RWPE1 (cell line): ENCODE data around the gene SPIRE2.

Source experiments
- CTCF ChIA-PET: fragments of 350-600 bp; sonication (Branson Sonifier 250); formaldehyde crosslinking; extraction: SDS; loops from one replicate; lab custom pipeline; 2021; lab: Yijun Ruan, JAX
- POLR2A ChIA-PET: fragments of 400-600 bp; formaldehyde crosslinking; extraction: SDS; loops from one replicate; lab custom pipeline; 2020; ENCODE audit warnings: antibody characterized with exemption; ENCODE audit not compliant: low non-redundant PET; lab: Yijun Ruan, JAX
- DNase-seq: peaks from one replicate; pipeline ENCODE4 v3.0.0; 2012; ENCODE audit warnings: low spot score
- H3K27ac ChIP-seq: fragments of 450-650 bp; 2 replicates; pipeline ENCODE4 v1.5.1; 2017
- CTCF ChIP-seq: fragments of 450-650 bp; conservative IDR thresholded peaks from 2 replicates; pipeline ENCODE4 v1.5.1; 2017; ENCODE audit warnings: low read depth, mild to moderate bottlenecking

Gene SPIRE2

DNA sequence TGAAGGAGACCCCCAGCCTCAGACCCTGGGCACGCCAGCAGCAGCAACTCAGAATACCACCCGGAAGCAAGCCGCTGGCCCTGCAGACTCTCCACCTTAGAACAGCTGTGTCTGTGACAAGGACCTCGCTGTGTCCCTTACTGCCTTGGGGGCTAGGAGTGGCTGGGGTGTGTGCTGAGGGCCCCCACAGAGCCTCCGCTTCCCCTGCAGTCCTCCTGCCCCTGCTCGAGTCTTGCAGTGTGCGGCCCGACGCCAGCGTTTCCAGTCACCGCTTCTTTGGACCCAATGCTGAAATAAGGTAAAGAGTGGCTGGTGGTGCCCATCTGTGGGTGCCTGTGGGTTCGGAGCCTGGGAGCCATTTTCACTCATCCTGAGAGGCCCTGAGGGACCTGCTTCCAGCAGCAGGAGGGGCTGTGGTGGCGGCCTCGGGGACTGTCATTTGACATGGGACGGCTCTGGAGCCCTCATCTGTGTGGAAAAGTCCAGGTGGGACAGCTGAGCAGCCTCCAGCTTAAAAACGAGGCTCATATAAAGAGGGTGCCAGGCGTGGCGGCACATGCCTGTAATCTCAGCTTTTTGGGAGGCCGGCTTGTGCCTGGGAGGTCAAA, 75.7 kb downstream of the SPIRE2 start:
- DNase-seq: no peak
- no peak for TF ChIP-seq CTCF
- H3K27ac ChIP-seq: peak overlapping the region; percentile 36
- ChIA-PET CTCF (interaction anchor here (0.6 kb wide), 2 partner anchors 15 to 18 kb away, joined by 5 to 7 read pairs; no protein-coding TSS in a partner anchor), POLR2A (no interaction called here)

DNA sequence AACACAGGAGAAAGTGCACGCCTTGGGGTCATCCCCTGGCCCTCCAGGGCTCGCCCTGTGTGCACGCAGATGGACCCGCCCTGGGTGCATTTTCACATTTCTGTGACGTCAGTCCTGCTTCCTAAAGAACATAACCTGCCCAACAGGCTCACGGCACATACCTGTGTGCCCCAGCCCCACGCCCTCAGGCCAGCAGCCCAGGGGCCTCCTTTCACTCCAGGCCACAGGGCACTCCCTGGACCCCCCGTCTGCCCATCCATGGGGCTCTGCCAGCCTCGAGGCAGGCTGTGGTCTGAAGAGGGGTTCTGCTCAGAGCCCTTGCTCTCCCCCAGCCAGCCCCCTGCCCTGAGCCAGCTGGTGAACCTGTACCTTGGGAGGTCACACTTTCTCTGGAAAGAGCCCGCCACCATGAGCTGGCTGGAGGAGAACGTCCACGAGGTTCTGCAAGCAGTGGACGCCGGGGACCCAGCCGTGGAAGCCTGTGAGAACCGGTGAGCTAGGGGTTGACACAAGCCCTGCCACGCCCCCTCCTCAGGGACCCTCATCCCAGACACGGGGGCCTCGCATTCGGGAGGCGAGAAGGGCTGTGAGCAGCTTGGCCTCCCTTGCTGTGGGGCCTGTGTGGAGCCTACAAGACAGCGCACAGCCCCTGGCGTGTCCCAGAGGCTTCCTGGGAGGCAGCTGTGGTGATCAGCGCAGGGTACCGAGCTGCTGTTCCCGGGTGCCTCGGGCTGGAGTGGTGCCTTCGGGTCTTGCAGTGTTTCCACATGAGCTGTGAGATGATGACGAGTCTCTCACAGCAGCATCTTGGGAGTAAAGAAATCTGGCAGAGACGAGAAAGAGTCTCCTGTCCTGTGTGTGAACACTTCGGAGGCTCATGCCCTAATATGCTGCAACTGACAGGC, 76.6 kb downstream of the SPIRE2 start:
- peak overlapping the region; percentile 36 for H3K27ac ChIP-seq
- POLR2A ChIA-PET: no interaction called here
- DNase-seq: peak; percentile 68

DNA sequence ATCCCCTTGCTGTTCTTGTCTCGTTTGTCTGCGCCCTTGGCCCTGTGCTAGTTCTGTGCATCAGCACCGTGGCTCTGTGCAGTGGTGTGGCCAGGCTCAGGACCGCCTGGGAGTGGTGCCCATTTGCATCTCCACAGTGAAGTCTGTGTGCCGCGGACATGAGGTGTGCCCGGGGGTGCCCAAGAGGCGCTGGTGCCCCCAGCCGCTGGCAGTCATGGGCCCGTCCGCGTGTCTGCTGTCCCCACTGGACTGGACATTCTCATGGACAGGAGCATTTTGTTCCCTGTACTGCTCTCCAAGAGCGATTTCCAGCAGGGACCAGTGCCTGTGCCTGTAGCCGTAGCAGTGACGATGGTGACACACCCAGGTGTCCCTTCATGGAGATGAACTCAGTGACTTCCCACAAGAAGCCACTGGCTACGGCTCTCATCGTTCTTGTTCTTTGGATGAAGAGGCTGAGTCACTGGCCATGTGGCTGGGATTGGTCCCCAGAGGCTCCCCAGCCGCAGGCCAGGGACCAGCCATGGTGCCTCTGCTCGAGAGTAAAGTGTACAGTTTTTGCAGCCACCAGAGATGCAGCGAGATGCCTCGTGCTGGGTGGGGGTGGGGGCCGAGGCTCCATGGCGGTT, 77.3 kb downstream of the SPIRE2 start:
- peak overlapping the region; percentile 36 for H3K27ac ChIP-seq
- DNase-seq: no peak
- CTCF ChIA-PET: interaction anchor here (1.2 kb wide), 1 partner anchor 12 kb away, joined by 4 read pairs; no protein-coding TSS in a partner anchor
- POLR2A ChIA-PET: no interaction called here
- TF ChIP-seq CTCF: no peak

More for the DNA sequence above, 76.6 kb downstream of the SPIRE2 start:
- TF ChIP-seq CTCF: no peak
- CTCF ChIA-PET: interaction anchor here (0.6 kb wide), 1 partner anchor 17 kb away, joined by 5 read pairs; no protein-coding TSS in a partner anchor

DNA sequence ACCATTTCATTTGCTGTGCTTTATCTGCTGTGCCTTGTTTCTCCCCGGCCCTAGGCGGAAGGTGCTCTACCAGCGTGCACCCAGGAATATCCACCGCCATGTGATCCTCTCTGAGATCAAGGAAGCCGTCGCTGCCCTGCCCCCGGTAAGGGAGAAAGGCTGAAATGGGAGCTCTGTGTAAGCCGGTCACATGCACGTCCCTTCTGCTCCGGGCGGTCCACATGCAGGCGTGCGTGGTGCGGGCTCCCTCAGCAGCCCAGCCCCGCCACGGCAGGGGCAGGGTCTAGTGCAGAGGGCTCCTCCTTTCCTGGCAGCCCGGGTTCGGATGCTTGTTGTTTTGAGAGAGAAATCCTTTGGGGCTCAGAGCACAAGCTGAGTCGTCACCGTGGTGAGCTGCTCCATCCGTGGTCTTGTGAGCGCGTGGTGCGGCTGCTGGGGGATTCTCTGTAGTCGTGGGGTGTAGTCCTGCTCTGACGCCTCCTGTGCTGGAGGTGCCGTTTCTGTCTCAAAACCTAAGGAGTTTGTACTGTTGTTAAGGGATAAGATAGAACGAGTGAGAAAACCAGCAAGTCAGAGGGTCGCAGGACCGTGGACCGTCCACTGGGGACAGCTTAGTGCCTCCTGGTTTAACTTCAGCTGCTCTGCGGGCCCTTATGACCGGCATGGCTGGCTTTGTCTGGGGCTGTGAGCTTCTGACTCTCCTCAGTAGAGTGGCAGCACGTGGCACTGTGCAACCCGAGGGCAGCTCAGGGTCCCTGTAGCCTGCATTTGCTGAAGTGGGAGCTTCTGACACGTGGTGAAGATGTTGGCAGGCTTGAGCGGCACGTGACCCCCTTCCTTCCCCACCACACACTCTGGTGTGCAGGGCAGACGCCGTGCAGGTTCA, 78.1 kb downstream of the SPIRE2 start:
- no peak for TF ChIP-seq CTCF
- no peak for DNase-seq
- H3K27ac ChIP-seq: peak overlapping the region; percentile 36
- ChIA-PET POLR2A (interaction anchor here (0.5 to 2.2 kb wide), 2 partner anchors 16 to 79 kb away, joined by 4 to 16 read pairs; partner anchors contain the start of gene TUBB3), CTCF (interaction anchor here (0.6 to 1.2 kb wide), 2 partner anchors 12 to 19 kb away, joined by 3 to 4 read pairs; no protein-coding TSS in a partner anchor)

GRCh38 chr16:89907055-89907814, 79.0 kb downstream of the SPIRE2 start:
- H3K27ac ChIP-seq: peak overlapping the region; percentile 36
- no peak for TF ChIP-seq CTCF
- POLR2A ChIA-PET: interaction anchor here (2.2 kb wide), 1 partner anchor 15 kb away, joined by 16 read pairs; the partner anchor contains the start of gene TUBB3
- no peak for DNase-seq
- CTCF ChIA-PET: no interaction called here
